HG02610 (cell line): ENCODE measurements around the gene JDP2.
"Not testable (repeated sequence)": the region's sequence is repeated elsewhere in the genome, so short reads cannot be mapped to it uniquely, and the experiment has no call there.

ENCODE experiments used
- ATAC-seq: cut with Tn5 transposase; IDR thresholded peaks from one replicate; pipeline ENCODE4 v1.9.1; 2021; ENCODE audit warnings: mild to moderate bottlenecking, moderate library complexity; ENCODE audit not compliant: unreplicated experiment

The JDP2 gene, protein sequence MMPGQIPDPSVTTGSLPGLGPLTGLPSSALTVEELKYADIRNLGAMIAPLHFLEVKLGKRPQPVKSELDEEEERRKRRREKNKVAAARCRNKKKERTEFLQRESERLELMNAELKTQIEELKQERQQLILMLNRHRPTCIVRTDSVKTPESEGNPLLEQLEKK

DNA sequence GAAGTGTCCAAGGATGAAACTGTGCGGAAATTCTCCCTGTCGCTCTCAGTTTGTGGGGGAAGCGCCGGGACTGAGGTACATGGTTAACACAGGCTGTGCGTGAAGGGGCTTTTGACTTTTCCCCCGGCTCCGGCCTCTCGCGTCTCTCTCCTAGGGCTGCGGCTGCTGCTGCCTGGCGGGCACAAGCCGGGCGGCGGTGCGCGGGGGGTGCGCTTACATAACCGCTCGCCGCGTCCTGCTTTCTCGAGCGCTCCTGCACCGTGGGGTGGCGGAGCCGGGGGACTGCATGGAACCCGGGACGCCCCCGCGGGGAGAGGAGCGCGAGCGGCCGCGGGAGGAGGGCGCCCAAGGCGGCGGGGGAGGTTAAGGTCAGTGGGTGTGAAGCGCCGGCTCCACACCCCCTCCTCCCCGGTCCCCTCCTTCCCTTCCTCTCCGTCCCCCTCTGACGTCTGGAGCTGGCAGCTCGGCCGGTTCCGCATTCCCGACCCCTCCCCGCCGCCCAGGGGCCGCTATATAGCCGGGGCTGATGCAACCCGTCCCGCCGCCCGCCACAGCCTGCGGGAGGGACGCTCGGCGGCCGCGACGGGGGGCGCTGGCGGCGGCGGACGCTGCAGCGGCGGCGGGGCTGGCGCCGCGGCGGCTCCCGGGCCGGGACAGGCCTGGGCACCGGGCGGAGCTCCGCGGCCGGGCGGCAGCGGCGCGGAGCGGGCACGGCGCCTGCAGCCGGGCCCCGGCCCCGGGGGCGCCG lies at the start of gene JDP2:
TSS of gene JDP2 (plus strand) at position 541 of the 748 bp plus-strand sequence. CDS start 9,899 bp downstream, outside the sequence.
- no peak for ATAC-seq

DNA sequence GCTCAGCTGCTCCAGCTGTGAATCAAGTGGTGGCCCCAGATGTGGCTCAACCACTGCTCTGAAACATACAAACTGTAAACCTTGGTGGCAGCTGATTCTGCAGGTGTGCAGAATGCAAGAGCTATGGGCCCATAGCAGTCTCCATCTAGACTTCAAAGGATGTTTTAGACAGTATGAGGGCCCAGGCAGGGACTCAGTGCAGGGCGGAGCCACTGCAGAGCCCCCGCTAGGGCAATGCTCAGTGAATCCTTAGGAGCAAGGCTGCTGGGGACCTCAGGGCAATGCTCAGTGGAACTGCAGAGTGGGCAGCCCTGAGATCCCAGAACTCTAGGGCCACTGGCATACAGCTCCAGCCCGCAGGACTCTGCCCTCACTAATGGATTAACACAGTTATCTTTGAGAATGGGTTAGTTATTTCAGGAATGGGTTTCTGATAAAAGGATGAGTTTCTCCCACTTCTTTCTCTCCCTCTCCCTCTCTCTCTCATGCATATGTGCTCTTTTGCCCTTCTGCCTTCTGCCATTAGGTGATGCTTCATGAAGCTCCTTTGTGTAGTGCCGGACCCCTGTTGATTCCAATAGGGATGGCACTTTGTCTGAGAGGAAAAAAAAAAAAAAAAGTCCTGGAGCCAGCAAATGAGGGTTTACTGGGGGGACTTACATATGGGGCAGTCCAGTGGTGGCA lies 48.4 kb upstream of the JDP2 start:
- ATAC-seq, result no peak

DNA sequence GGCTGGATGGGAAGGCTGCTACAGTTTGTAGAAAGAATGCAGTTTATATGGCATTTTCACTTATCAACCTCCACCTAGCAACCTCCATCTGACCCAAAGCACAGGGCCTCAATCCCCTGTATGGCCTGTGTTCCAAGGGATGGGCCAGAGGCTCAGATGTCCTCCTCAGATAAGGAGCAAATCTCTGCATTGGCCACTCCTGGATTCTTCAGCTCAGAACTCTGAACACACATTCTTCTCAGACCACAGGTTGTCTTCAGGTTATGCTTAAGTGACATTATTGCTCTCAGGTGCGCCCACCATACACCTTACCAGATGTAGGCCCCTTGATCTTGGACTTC lies 47.9 kb upstream of the JDP2 start:
- no peak for ATAC-seq

DNA sequence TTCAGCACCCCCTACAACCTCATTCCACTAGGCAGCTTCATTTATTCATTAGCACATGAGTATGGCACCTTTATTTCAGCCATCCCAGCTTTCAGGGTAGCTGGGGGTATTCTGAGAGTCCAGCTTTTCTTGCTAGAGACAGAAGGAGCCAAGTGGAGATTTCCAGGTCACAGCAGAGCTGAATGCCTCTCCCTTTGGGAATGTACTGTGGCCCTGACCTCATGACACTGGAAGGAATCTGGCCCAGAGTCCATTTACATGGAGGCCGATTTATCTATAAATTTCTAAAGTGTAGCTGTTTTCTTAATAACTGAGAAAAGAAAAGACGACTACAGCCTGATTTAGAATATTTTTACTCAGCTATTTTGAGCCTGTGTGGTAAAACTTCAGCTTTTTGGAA lies 47.2 kb upstream of the JDP2 start:
- ATAC-seq, result no peak

DNA sequence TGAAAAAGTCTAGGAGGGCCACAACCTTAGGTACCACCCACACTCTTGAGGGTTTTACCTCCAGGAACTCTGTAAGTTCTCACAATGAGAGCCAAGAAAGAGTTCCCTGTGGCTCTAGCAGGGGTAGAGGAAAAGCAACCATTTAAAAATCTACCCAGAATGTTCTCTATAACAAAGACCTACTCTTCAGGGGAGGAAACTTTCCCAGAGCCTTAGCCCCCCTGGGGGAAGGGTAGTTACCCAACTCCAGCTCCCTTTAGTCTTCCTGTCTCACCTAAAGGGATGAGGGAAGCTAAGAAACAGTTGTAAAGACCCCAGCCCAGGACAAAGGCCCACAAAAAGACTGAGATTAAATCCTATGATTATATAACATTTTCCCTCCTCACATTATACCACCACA lies 46.2 kb upstream of the JDP2 start:
- ATAC-seq, result no peak

DNA sequence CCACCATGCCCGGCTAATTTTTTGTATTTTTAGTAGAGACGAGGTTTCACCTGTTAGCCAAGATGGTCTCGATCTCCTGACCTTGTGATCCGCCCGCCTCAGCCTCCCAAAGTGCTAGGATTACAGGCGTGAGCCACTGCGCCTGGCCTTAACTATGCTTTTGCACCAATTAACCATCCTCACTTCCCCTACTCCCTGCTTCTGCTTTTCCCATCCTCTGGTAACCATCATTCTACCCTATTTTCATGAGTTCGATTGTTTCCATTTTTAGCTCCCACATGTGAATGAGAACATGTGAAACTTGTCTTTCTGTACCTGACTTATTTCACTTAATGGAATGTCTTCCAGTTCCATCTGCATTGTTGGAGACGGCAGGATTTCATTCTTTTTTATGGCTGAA lies 44.6 kb upstream of the JDP2 start:
- ATAC-seq, result not testable (repeated sequence)

DNA sequence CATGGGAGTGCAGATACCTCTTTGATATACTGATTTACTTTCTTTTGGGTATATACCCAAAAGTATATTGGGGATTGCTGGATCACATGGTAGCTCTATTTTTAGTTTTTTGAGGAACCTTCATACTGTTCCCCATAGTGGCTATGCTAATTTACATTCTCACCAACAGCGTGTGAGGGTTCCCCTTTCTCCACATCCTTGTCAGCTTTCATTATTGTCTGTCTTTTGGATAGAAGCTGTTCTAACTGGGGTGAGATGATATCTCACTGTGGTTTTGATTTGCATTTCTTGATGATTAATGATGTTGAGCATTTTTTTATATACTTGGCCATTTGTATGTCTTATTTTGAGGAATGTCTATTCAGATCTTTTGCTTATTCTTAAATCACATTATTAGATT lies 44.1 kb upstream of the JDP2 start:
- ATAC-seq, result no peak

DNA sequence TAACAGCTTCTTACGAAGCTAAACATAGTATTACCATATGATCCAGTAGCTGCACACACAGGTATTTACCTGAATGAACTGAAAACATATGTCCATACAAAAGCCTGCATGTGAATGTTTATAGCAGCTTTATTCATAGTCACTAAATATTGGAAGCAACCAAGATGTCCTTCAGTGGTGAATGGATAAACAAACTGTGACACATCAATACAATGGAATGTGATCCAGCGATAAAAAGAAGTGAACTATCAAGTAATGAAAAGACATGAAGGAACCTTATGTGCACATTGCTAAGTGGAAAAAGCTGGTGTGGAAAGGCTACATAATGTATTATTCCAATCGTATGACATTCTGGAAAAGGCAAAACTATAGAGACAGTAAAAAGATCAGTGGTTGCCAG lies 38.1 kb upstream of the JDP2 start:
- ATAC-seq, result no peak

DNA sequence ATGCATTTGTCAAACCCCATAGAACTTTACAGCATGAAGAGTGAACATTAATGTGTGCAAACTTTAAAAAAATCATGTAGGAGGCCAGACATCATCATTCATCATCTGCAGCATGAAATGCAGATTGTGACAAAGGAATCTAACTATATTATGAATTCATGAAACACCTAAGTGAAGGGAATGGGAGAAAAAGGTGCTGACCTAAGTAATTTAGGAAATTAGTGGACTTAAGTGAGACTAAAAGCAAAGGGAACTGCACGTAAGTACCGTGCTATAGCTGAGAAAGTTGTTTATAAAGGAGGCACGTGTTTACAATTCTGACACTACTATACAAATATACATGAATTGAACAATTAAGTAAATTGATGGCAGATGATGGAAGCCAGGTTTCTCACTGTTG lies 37.6 kb upstream of the JDP2 start:
- ATAC-seq, result no peak

DNA sequence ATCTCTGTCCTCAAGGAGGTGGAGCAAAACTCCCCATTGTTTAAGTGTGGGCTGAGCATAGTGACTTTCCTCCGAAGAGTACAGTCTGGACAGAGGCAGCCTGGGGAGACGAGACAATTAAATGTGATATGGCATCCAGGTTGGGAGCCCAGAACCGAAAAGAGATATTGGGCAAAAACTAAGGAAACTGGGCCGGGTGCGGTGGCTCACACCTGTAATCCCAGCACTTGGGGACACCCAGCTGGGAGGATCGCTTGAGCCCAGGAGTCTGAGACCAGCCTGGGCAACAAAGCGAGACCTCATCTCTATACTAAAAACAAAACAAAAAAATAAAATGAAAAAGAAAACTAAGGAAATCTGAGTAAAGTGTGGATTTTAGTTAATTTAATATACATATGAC lies 35.9 kb upstream of the JDP2 start:
- no peak for ATAC-seq

DNA sequence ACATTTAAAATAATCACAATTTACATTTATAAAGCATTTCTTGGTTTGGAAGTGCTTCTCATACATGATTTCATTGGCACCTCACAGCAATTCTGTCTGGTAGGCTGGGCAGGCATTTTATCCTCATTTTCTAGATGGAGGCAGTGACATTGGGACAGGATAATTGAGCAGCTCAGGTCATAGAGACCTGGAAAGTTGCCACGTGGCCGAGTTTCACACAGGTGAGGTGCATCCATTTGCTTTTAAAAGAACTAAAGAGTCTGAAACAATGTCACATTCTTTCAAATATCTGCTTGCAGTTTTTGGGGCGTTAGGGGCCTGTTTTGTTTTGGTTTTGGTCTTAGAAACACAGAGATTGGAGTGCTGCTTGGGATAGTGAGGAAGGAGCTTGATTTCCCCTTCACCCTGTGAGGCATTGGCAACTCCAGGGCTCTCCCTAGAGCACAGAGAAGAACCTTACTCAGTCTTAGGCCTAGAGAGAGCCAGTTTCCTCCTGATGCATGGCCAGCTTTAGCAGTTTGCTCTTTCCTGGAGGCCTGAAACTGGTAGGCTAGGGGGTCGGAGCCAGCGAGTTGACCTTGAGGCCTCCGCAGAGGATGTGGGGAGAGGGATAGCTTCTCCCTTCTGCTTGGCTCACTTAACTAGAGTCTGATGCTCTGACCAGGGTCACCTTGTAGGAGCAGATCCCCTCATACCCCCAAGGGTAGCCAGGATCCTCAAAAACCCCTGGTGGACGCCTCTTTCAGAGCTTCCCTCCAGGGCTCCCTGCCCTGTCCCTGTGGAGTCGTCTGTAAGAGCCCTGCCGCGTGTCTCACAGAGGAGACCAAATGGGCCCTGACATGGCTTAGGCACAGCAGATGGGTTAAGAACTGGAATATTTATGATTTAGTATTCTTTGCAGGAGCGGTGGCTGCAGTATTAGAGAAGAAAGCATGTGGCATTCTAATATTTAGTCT lies 34.9 kb upstream of the JDP2 start:
- no peak for ATAC-seq

DNA sequence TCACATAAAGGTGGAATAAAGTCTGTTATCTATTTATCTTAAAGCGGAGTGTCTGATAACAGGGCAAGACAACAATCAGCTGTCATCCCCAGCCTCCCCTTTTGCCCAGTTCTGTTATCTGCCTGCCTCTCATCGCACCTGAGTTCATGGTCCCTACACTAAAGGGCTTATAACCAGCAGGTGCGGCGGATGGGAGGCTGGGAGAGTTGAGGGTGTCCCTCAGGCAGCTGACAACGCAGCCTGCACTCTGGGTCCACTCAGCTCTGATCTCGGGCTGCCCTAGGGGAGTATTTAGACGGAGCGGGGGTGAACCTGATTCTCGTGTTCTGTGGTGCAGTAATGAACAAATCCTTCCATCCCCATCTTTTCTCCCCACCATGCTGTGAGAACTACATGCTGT lies 34.0 kb upstream of the JDP2 start:
- no peak for ATAC-seq

DNA sequence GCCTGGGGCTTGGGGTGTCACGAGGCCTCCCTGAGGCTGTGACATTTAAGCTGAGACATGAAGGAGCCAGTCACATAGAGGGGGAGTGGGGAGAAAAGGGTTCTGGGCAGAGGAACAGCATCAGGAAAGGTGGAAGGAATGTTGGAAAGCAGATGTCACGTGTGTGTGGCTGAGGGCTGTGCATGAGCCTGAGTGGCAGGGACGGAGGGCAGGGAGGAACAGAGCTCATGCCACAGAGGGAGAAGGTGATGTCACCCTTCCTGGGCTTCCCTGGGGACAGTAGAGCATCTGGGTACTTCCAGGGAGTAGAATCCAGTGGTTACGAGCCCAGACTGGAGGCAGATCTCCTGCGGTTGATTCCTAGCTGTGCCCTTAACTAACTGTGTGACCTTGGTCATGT lies 32.0 kb upstream of the JDP2 start:
- ATAC-seq, result no peak

DNA sequence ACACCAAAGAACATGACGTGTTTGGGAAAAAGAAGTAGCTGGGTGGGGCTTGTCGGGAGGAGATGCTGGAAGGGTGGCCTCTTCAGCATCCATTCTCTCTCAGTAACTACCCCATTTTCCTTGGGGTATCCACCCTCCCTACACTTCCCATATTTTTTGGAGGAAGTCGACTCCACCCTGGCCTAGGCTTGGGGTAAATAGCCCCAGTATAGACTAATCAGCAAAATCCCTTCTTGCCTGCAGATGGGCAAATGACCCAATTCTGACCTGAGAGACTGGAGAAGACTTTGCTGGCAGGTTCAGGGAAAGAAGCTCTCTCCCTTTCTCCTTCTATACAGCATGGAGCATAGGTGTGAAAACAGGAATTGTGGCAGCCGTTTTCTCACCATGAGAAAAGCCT lies 28.5 kb upstream of the JDP2 start:
- ATAC-seq, result no peak

DNA sequence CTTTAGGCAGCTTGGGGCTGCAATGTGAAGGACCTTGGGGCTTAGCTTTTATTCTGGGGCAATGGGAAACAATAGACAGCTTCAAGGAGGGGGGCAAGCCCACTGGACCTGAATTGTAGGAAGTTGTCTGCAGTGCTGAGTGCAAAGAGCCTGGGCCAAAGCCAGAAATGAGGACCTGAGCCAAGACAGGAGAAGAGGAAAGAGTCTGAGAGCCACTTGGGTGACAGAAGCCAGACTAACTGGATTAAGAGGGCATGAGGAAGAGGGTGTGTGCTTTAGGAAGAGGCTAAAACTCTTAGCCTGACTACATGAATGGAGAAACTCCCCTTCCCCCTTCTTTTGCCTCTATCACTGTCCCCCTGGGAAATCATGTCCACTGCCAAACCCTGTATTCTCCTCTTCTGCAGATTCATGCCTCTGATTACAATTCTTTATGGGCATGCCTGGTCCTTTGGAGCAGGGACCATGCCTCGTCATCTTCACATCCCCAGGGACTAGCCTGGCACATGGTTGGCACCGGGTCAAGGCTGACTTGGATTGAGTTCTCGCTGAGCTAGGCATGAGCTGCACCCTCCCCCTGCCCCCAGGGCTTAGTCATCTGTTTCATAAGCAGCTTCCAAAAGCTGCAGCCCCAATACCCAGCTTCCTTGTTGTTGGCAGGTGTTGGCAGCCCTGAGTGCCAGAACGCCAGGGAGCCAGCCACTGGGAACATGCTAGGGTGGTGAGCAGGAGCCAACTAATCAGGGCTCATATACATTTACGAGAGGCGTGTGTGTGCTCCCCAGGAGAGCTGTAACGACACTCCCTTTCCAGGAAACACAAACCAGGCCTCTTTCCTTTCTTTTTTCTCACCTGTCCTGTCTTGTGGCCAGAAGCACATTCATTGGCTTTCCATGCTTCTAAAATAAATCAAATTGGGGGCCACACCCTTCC lies 27.7 kb upstream of the JDP2 start:
- ATAC-seq, result no peak

DNA sequence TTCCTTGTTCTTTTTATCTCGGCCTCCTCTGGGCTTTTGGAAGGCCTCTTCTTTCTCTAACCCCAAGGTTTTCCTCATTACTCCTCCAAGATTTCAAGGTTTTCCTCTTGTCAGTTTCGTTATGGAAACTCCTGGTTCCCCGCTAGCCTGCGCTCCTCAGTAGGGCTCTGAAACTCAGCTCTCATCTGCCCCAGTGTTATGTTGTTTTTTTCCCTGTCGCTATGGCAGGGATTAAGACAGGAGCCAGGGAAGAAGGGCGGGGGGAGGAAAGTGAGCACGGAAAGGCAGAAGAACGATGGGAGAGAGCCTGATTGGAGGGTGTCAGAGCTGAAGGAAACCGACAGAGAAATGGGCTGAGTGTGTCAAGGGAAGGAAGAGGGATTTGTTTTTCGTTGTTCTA lies 26.5 kb upstream of the JDP2 start:
- no peak for ATAC-seq

DNA sequence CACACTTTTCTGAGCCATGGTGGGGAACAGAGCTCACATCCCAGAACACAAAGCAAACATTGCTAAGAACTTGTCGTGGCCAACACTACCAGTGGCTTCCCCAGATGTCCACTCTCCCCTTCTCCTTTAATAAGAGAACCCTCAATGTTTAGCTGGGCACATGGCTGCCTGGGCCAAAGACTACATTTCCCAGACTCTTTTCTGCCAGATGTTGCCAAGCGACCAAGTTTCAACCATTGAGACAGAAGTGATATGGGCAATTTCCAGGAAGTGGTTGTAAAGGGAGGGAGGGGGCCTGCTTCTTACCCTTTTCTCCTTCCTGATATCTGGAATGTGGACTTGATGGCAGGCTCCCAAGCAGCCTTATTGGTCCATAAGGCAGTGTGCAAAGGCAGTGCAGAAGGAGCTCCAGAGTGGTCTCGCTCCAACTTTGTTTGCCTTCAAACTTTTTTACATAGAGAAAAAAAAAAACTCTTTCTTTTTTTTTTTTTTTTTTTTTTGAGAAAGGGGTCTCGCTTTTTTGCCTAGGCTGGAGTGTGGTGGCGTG lies 24.9 kb upstream of the JDP2 start:
- no peak for ATAC-seq

DNA sequence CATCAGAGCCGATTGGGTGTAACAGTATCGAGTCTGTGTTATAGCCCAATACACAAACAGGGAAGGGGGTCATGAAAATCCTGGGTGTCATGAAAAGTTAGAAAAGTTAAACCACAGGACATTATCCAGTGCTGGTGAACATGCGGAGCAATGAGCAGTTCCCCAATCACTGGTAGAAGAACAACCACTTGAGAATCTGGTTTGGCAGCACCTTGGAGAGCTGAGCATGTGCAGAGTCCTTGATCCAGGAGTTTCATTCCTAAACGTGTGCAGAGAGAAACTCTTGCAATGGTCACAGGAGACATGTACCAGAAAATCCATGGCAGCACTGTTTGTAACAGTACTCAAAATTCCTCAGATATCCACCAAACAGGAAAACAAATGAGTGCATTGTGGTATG lies 23.0 kb upstream of the JDP2 start:
- no peak for ATAC-seq

DNA sequence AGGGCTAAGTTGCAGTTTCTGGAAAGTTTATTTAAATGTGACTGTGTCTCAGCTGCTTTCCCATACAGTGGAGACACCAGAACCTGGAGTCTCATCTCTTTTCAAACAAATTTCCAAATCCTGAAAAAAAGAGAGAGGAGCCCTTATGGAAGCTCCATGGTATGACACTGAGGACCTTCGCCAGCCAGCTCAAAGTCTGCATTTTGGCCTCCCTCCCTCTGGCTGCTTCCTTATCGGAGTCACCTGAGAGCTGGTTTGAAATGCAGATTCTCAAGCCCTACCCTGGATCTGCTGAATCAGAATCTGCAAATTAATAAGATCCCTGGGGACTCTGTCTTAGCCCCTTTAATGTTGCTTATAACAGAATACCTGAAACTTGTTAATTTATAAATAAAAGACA lies 21.7 kb upstream of the JDP2 start:
- ATAC-seq, result no peak

DNA sequence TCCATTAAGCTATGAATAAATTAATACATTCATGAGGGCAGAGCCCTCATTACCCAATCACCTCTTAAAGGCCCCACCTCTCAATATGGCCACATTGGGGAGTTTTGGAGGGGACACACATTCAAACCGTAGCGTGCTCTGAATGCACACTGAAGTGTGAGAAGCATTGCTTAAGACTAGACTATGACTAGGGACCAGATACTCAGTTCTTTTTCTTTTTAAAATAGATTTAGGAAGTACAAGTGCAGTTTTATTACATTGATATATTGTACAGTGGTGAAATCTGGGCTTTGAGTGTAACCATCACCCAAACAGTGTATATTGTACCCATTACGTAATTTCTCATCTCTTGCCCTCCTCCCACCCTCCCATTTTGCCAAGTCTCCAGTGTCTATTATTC lies 21.0 kb upstream of the JDP2 start:
- no peak for ATAC-seq
